GM10248 (cell line): ENCODE data around the gene SLX4IP.

Experiments
- CTCF ChIA-PET: fragments of 300-600 bp; sonication (Branson Sonifier 250); formaldehyde crosslinking; extraction: SDS; loops from one replicate; lab custom pipeline; 2021; ENCODE audit warnings: antibody characterized with exemption; lab: Yijun Ruan, JAX
- POLR2A ChIA-PET: fragments of 350-650 bp; sonication (Branson Sonifier 250); formaldehyde crosslinking; extraction: SDS; loops from one replicate; lab custom pipeline; 2020; ENCODE audit warnings: antibody characterized with exemption; lab: Yijun Ruan, JAX
- DNase-seq: peaks from one replicate; pipeline ENCODE4 v3.0.0; 2012; ENCODE audit errors: extremely low spot score
- TF ChIP-seq, protein P1 (sequence below): IDR thresholded peaks from 2 replicates; pipeline ENCODE4 v1.5.1; 2012; ENCODE audit warnings: mild to moderate bottlenecking, low read depth; ENCODE audit errors: extremely low read depth, missing control alignments, control extremely low read depth

The SLX4IP gene

DNA sequence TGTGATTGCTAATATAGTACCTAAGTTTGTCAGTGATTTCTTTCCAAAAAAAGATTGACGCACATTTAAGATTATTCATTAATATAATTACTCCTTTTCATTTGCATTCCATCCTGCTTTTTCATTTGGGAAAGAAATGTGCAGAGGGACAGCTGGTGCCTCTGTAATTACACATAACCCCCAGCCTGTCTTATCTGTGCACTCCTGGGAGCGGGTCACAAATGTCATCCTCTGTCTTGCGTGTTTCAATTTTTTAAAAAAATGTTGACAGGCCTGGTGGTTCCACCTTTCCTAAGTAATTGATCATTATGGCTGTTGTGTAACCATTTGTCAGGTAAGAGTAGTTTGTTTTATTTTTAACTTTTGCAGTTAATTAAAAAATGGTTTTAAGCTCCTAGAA lies 92.7 kb downstream of the SLX4IP start:
- CTCF ChIA-PET = interaction anchor here (1.3 to 2.2 kb wide), 3 partner anchors 9 to 21 kb away, joined by 3 to 7 read pairs (median 4); no protein-coding TSS in a partner anchor
- POLR2A ChIA-PET = no interaction called here
- no peak for DNase-seq

DNA sequence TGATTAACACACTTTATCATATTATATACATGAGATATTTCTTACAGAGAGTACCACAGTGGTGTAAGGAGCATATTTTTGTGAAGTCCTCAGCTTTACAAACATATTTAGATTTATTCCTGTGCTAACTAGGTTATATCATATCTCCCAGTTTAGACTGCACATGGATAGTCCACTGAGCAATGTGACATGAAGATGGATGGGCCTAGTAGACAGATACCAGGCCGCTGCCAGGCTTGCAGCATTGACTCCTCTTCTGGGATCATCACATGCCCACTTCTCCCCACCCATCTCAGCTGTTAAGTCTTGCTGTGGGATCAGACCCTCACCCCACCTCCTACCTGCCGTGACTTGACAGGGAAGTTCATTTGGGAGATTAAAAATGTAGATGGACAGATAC lies 95.8 kb downstream of the SLX4IP start:
- TF ChIP-seq, protein P1, sequence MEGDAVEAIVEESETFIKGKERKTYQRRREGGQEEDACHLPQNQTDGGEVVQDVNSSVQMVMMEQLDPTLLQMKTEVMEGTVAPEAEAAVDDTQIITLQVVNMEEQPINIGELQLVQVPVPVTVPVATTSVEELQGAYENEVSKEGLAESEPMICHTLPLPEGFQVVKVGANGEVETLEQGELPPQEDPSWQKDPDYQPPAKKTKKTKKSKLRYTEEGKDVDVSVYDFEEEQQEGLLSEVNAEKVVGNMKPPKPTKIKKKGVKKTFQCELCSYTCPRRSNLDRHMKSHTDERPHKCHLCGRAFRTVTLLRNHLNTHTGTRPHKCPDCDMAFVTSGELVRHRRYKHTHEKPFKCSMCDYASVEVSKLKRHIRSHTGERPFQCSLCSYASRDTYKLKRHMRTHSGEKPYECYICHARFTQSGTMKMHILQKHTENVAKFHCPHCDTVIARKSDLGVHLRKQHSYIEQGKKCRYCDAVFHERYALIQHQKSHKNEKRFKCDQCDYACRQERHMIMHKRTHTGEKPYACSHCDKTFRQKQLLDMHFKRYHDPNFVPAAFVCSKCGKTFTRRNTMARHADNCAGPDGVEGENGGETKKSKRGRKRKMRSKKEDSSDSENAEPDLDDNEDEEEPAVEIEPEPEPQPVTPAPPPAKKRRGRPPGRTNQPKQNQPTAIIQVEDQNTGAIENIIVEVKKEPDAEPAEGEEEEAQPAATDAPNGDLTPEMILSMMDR = no peak
- DNase-seq = no peak
- ChIA-PET CTCF (interaction anchor here (1.2 to 1.7 kb wide), 5 partner anchors 9 to 140 kb away, joined by 3 to 6 read pairs (median 4); no protein-coding TSS in a partner anchor), POLR2A (no interaction called here)

More for the DNA sequence above, 92.7 kb downstream of the SLX4IP start:
- TF ChIP-seq, protein P1 = no peak

DNA sequence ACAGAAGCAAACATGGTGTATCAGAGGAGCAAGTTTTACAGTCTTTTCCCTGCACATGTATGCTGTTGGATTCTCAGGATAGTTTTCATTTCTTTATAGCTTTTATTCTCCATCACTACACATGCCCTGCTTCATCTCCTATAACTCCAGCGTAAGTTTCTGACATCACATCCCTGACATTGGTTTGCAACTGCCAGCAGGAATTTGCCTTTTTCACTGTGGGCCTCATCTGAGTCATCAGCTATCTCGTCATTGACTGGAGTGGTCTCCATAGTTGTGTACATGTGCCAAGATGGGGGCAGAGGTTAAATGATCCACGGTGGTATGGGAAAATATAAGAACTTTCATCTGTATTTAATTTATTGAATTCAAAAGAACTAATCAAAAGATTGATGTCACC lies 96.7 kb downstream of the SLX4IP start:
- ChIA-PET POLR2A (no interaction called here), CTCF (interaction anchor here (1.2 to 1.8 kb wide), 3 partner anchors 10 to 139 kb away, joined by 3 to 4 read pairs (median 4); no protein-coding TSS in a partner anchor)
- TF ChIP-seq, protein P1 = no peak
- DNase-seq = no peak

DNA sequence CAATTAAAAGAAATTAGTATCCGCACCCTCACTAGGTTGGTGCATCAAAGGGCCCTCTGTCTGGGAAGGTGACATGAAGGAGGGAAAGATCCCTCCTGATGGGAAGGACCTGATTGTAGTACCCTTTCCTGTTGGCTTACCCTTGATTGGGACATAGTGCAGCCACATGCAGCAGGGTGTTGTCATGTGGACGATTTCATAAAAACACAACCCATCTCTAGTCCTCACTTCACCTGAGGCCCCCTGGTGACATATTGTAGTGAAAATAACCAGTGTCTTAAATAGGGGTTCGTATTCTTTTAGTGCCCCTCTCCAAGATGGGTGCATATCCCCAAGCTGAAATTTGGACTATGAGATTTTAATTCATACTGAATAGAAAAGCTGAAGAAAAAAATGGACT lies 97.3 kb downstream of the SLX4IP start:
- no peak for DNase-seq
- TF ChIP-seq, protein P1 = no peak
- POLR2A ChIA-PET = no interaction called here
- CTCF ChIA-PET = interaction anchor here (1.8 kb wide), 1 partner anchor 16 kb away, joined by 4 read pairs; no protein-coding TSS in a partner anchor

DNA sequence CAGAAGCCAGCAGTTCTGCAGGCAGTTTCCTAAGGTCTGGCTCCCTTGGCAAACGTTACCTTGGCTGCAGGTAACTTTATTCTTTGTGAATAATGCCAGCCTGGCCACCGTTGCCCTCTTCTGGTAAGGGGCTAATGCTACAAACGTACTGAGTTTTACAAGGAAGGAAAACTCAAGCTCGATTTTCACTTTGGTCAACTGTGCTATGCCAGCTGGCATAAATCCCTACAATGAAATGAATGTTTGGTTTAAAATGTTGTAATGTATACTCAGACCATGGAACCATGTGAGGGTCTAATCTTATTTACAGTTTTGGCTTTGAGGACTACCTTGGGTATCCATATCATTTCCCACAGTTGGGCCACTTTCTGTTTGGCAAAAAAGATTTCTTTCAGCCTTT lies 101.4 kb downstream of the SLX4IP start:
- no peak for DNase-seq
- TF ChIP-seq, protein P1 = peak; percentile 54
- CTCF ChIA-PET = interaction anchor here (0.7 to 3.6 kb wide), 8 partner anchors 9 to 110 kb away, joined by 3 to 9 read pairs (median 4); no protein-coding TSS in a partner anchor
- POLR2A ChIA-PET = no interaction called here

DNA sequence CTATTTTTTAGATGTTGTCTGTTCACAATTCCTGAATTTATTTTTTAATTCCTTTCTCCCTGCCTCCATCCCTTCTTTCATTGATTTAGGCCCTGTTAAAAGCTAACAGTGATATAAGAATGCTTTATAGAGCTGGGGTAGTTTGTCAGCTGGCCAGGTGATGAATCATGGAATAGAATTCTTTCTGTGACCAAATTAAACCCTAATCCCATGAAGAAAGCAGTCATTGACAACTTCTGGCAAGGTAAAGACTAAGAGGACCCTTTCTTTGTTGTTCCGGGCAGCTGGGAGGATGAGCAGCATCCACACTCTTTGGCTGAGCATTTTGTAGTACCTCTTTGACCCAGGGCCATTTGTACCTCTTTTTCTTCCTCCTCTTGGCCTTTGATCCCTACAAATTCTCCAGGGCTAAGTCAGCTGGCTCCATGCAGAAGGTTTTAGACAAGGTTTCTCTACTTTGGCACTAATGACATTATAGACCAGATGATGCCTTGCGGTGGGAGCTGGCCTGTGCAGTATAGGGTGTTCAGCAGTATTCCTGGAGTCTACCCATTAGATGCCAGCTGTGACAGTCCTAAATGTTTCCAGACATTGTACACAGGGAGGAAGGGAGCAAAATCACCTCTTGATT lies 102.9 kb downstream of the SLX4IP start:
- TF ChIP-seq, protein P1 = no peak
- POLR2A ChIA-PET = no interaction called here
- CTCF ChIA-PET = interaction anchor here (0.7 to 2.1 kb wide), 4 partner anchors 8 to 16 kb away, joined by 3 to 5 read pairs (median 4); no protein-coding TSS in a partner anchor
- no peak for DNase-seq
